B cell (primary cell): ENCODE measurements around the gene MYL5. TPM values are rescaled to one million over a fixed set of nuclear protein-coding genes. Genes with fewer than 3 reads are reported as not detected.

Experiments
- ATAC-seq: fragments of 200-7000 bp; cut with Tn5 transposase; one replicate; pipeline ENCODE4 v1.10.0; 2021; ENCODE audit warnings: low read depth, mild to moderate bottlenecking, moderate number of reproducible peaks, moderate library complexity
- CTCF ChIA-PET: fragments of 350-600 bp; sonication (Branson Sonifier 250); formaldehyde crosslinking; loops from one replicate; lab custom pipeline; 2021; ENCODE audit warnings: antibody characterized with exemption, inconsistent platforms; lab: Charles Lee
- POLR2A ChIA-PET: fragments of 350-600 bp; sonication (Branson Sonifier 250); formaldehyde crosslinking; loops from one replicate; lab custom pipeline; 2021; ENCODE audit warnings: antibody characterized with exemption; lab: Charles Lee
- DNase-seq: peaks from one replicate; pipeline ENCODE4 v3.0.0; 2013
- H2AFZ ChIP-seq: 2 replicates; pipeline ENCODE4 v1.6.1; 2012; ENCODE audit warnings: mild to moderate bottlenecking, low read depth, low read length; ENCODE audit not compliant: insufficient read depth, poor library complexity, severe bottlenecking
- H3K27ac ChIP-seq, 2 donors: 1 replicate in 1 of 2; 2 replicates in 1 of 2; pipeline ENCODE4 v1.5.1; 2012 to 2013; ENCODE audit warnings: low read length in 2 of 2, mild to moderate bottlenecking in 2 of 2, moderate library complexity in 1 of 2
- H3K27me3 ChIP-seq, 4 experiments: fragments of 200-600 bp in 1 of 4; sonication (generic) in 1 of 4; replicated peaks in 1 of 4; 1 replicate in 2 of 4; 2 replicates in 2 of 4; pipeline versions ENCODE4 v1.6.1 to v1.7.0; 2013 to 2016; ENCODE audit warnings: low read length in 3 of 4, mild to moderate bottlenecking in 2 of 4, mixed read lengths in 1 of 4, moderate library complexity in 1 of 4; ENCODE audit not compliant: insufficient read depth in 4 of 4, control insufficient read depth in 3 of 4; ENCODE audit errors: control extremely low read depth in 1 of 4
- H3K36me3 ChIP-seq, 2 experiments: replicated peaks in 1 of 2; 1 replicate in 1 of 2; 2 replicates in 1 of 2; pipeline versions ENCODE4 v1.6.1 to v1.7.1; 2013; ENCODE audit warnings: low read length in 1 of 2; ENCODE audit not compliant: insufficient read depth in 2 of 2, control insufficient read depth in 1 of 2; ENCODE audit errors: control extremely low read depth in 1 of 2, extremely low read depth in 1 of 2
- H3K4me1 ChIP-seq, 2 donors: fragments of 200-600 bp in 1 of 2; sonication (generic) in 1 of 2; 1 replicate in 1 of 2; 2 replicates in 1 of 2; pipeline versions ENCODE4 v1.5.1 to v1.6.1; 2013 to 2017; ENCODE audit warnings: low read length in 2 of 2; ENCODE audit not compliant: control insufficient read depth in 2 of 2, insufficient read depth in 2 of 2
- H3K4me2 ChIP-seq: replicated peaks from 2 replicates; pipeline ENCODE3; 2012; ENCODE audit warnings: mild to moderate bottlenecking, low read depth, low read length; ENCODE audit not compliant: poor library complexity, severe bottlenecking
- H3K4me3 ChIP-seq, 5 experiments: fragments of 200-600 bp in 1 of 5; sonication (generic) in 1 of 5; 1 replicate in 3 of 5; 2 replicates in 2 of 5; pipeline versions ENCODE4 v1.5.1 to v1.7.0; 2011 to 2016; ENCODE audit warnings: low read length in 4 of 5, mild to moderate bottlenecking in 4 of 5, low read depth in 2 of 5, control low read depth in 1 of 5, moderate library complexity in 1 of 5; ENCODE audit not compliant: insufficient read depth in 1 of 5; ENCODE audit errors: control extremely low read depth in 1 of 5, extremely low read depth in 1 of 5
- H3K79me2 ChIP-seq: fragments of 200-600 bp; sonication (generic); one replicate; pipeline ENCODE4 v1.6.0; 2016; ENCODE audit warnings: low read length; ENCODE audit not compliant: control insufficient read depth, insufficient read depth
- H3K9ac ChIP-seq: fragments of 200-600 bp; sonication (generic); 2 replicates; pipeline ENCODE4 v1.6.1; 2017; ENCODE audit warnings: mild to moderate bottlenecking, low read length, moderate library complexity
- H3K9me3 ChIP-seq, 3 donors: one replicate each; pipeline versions ENCODE4 v1.6.1 to v1.7.1; 2013; ENCODE audit warnings: low read length in 2 of 3; ENCODE audit not compliant: control insufficient read depth in 2 of 3, insufficient read depth in 1 of 3; ENCODE audit errors: control extremely low read depth in 1 of 3
- H4K20me1 ChIP-seq: 2 replicates; pipeline ENCODE4 v1.6.0; 2012; ENCODE audit warnings: mild to moderate bottlenecking, low read length; ENCODE audit not compliant: insufficient read depth, control insufficient read depth, poor library complexity, severe bottlenecking
- H3K27ac Mint-ChIP-seq: one replicate; pipeline ENCODE4 v1.8.0; 2021; ENCODE audit warnings: mixed read lengths
- H3K27me3 Mint-ChIP-seq: one replicate; pipeline ENCODE4 v1.8.0; 2021; ENCODE audit warnings: mixed read lengths
- H3K4me1 Mint-ChIP-seq: one replicate; pipeline ENCODE4 v1.8.0; 2021; ENCODE audit warnings: mixed read lengths
- H3K4me3 Mint-ChIP-seq: one replicate; pipeline ENCODE4 v1.8.0; 2021; ENCODE audit warnings: mixed read lengths
- H3K9me3 Mint-ChIP-seq: one replicate; pipeline ENCODE4 v1.8.0; 2022; ENCODE audit warnings: mixed read lengths; ENCODE audit not compliant: insufficient read depth
- EZH2 ChIP-seq: IDR thresholded peaks from 2 replicates; pipeline ENCODE4 v1.6.1; 2012; ENCODE audit warnings: borderline replicate concordance, low read depth, mild to moderate bottlenecking, moderate library complexity, low read length; ENCODE audit not compliant: insufficient read depth, poor library complexity, severe bottlenecking
- WGBS: methylation state at CpG from one replicate; pipeline ENCODE4 v1.1.5; 2013; ENCODE audit warnings: missing lambda C conversion rate; ENCODE audit not compliant: insufficient coverage; 5-methylcytosine and 5-hydroxymethylcytosine counted together
- intact Hi-C: fragments of 100-400 bp; cut with micrococcal nuclease; formaldehyde crosslinking; loops from one replicate; pipeline ENCODE4 v1.10.0; 2022
- polyA plus RNA-seq: library from polyadenylated mRNA; depleted of rRNA; stranded (reverse); fragments of >200 nt; gene quantifications from 2 replicates; pipeline ENCODE4 v1.2.3, GENCODE V29; 2012
- total RNA-seq, 2 donors: library from RNA; stranded (reverse); fragments of 120-200 nt in 1 of 2; gene quantifications; 1 replicate in 1 of 2; 2 replicates in 1 of 2; pipeline versions ENCODE4 v1.2.3 to v1.2.4, GENCODE V29; 2013 to 2022
- TF ChIP-seq, protein P1 (sequence below): fragments of 200-600 bp; IDR thresholded peaks from one replicate; pipeline ENCODE4 v1.8.0; 2022; ENCODE audit warnings: antibody characterized with exemption, mild to moderate bottlenecking

Gene MYL5
- total and polyA plus RNA-seq, 2 donors (not counting 1 experiment from before 2014, with no cell fraction given): 16.9 to 38.3 TPM

DNA sequence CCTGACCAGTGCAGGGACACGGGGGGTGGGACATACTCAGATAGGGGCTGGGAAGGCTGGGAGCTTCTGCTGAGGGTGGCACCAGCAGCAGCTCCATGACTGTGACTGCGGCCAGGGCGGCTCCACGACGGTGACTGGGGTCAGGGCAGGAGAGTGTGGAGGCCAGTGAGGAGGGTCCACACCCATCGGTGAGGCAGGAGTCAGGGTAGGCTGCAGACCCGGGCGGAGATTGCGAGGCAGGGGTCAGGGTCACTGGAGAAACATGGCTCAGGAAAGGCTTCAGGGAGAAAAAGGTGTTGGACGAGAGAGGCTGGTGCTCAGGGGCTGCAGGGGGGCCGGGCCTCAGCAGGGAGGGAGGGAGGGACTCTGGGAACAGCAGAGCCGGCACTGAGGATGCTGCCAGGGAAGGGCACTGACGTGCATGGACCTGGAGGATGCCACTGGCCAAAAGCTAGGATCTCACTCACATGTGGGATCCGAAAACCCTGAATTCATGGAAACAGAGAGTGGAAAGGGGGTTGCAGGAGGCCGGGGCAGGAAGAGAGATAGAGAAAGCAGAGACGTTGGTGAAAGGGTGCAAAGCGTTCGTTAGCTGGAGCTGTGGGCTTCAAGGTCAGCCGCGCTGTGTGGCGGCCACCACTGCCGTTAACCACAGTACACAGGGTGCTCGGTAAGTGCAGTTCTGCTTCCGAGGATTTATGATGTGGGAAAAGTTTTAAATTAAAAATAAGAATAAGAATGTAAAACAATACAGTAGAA is 22.3 kb upstream of the MYL5 start:
- Histone ChIP-seq H3K79me2 (no peaks in the 10 kb centered on the region), H3K27me3 (peaks cover 0 to 4% (median 1%) of the 10 kb centered on the region in 4 experiments), H4K20me1 (no peaks in the 10 kb centered on the region), H3K36me3 (no peaks in the 10 kb centered on the region), H3K9ac (no peak overlapping the region), H3K9me3 (peaks cover 0 to 13% (median 0%) of the 10 kb centered on the region in 3 donors), H3K27ac (no peak overlapping the region), H2AFZ (no peak overlapping the region), H3K4me2 (no peak overlapping the region), H3K4me1 (no peaks in the 10 kb centered on the region), H3K4me3 (no peak overlapping the region)
- ChIA-PET CTCF (no interaction called here), POLR2A (no interaction called here)
- 81% methylated on average over 21 of the region's 24 CpGs for WGBS
- DNase-seq (no peak), ATAC-seq (no peak)
- Mint-ChIP-seq H3K4me1 (no peaks in the 10 kb centered on the region), H3K4me3 (no peak overlapping the region), H3K27me3 (no peaks in the 10 kb centered on the region), H3K9me3 (no peaks in the 10 kb centered on the region), H3K27ac (no peak overlapping the region)
- TF ChIP-seq EZH2: no peak
- TF ChIP-seq, protein P1, sequence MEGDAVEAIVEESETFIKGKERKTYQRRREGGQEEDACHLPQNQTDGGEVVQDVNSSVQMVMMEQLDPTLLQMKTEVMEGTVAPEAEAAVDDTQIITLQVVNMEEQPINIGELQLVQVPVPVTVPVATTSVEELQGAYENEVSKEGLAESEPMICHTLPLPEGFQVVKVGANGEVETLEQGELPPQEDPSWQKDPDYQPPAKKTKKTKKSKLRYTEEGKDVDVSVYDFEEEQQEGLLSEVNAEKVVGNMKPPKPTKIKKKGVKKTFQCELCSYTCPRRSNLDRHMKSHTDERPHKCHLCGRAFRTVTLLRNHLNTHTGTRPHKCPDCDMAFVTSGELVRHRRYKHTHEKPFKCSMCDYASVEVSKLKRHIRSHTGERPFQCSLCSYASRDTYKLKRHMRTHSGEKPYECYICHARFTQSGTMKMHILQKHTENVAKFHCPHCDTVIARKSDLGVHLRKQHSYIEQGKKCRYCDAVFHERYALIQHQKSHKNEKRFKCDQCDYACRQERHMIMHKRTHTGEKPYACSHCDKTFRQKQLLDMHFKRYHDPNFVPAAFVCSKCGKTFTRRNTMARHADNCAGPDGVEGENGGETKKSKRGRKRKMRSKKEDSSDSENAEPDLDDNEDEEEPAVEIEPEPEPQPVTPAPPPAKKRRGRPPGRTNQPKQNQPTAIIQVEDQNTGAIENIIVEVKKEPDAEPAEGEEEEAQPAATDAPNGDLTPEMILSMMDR: no peak
- intact Hi-C loops: no loop called here

DNA sequence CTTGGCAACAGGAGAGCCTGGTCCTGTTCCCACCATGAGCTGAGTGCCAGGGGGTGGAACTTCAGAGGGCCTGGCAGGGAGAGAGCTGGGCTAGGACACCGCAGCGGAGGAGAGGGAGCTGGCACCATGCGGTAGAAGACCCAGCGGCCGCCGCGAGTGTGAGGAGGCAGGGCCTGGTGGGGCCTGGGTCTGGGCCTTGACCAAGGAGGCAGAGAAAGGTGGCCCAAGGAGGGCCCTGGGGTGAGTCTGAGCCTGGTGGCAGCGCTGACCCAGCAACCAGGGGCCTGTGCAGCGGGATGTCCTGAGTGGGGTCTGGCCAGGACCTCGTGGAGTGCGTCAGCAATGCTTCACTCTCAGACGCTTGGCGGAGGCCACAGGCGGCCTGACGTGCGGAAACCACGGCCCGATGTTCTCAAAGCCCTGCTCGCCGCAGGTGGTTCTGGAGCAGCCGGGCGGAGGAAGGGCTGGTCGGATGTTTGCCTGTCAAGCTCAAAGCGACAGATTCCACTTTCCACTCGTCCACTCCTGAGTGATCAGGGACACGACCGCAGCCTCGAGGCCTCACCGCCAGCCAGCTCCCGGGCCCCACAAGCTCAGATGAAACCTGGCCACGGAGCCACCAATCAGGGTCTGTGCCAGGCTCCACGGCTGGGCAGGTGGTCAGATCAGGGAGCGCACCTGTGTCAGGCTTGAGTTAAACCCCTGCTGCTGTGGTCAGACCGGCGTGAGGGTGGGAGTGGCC is 21.1 kb upstream of the MYL5 start:
- H3K79me2 ChIP-seq: no peaks in the 10 kb centered on the region
- ChIA-PET CTCF (no interaction called here), POLR2A (no interaction called here)
- no peak overlapping the region for H3K27ac ChIP-seq
- ATAC-seq (no peak), DNase-seq (no peak)
- no peak for TF ChIP-seq EZH2
- TF ChIP-seq, protein P1: no peak
- no peaks in the 10 kb centered on the region for H3K4me1 ChIP-seq
- no peak overlapping the region for H3K4me3 Mint-ChIP-seq
- peaks cover 0 to 8% (median 0%) of the 10 kb centered on the region in 3 donors for H3K9me3 ChIP-seq
- no peak overlapping the region for H3K9ac ChIP-seq
- no peaks in the 10 kb centered on the region for H3K4me1 Mint-ChIP-seq
- H3K27me3 ChIP-seq: peaks cover 0 to 2% (median 0%) of the 10 kb centered on the region in 4 experiments
- 92% methylated on average over 35 of the region's 35 CpGs for WGBS
- no peaks in the 10 kb centered on the region for H4K20me1 ChIP-seq
- H3K4me2 ChIP-seq: no peak overlapping the region
- no peak overlapping the region for H3K4me3 ChIP-seq
- H2AFZ ChIP-seq: no peak overlapping the region
- intact Hi-C loops: no loop called here
- no peaks in the 10 kb centered on the region for H3K9me3 Mint-ChIP-seq
- H3K27me3 Mint-ChIP-seq: no peaks in the 10 kb centered on the region
- H3K36me3 ChIP-seq: no peaks in the 10 kb centered on the region
- no peak overlapping the region for H3K27ac Mint-ChIP-seq
